Activated CD8-positive, alpha-beta memory T cell treated with anti-CD3 and anti-CD28 coated beads, Interleukin-2, amount 50 U/mL, for 1 hour (primary cell): ENCODE results near the gene RAD18.

Experiments
- DNase-seq: peaks from one replicate; pipeline ENCODE4 v3.0.0-alpha.2; 2020; ENCODE audit errors: extremely low read depth

The RAD18 gene

GRCh38 chr3:8964436-8965370, 1.4 kb upstream of the RAD18 start:
- DNase-seq, result no peak

GRCh38 chr3:8962226-8962861, 928 bp downstream of the RAD18 start:
- DNase-seq, result no peak

- no peak for DNase-seq
These were observed 3.6 kb downstream of the RAD18 start for GRCh38 chr3:8959668-8960067.

- no peak for DNase-seq
These were observed 8.1 kb downstream of the RAD18 start for GRCh38 chr3:8954938-8955763.

GRCh38 chr3:8953313-8953712, 10.0 kb downstream of the RAD18 start:
- DNase-seq, result no peak

GRCh38 chr3:8952130-8952529, 11.1 kb downstream of the RAD18 start:
- DNase-seq, result no peak

GRCh38 chr3:8945890-8946600, 17.2 kb downstream of the RAD18 start:
- no peak for DNase-seq

- DNase-seq, result no peak
These were observed 20.4 kb downstream of the RAD18 start for GRCh38 chr3:8942746-8943488.

GRCh38 chr3:8942115-8942514, 21.2 kb downstream of the RAD18 start:
- no peak for DNase-seq

- no peak for DNase-seq
These were observed 25.3 kb downstream of the RAD18 start for GRCh38 chr3:8938021-8938420.

GRCh38 chr3:8937064-8938020, 25.9 kb downstream of the RAD18 start:
- no peak for DNase-seq

GRCh38 chr3:8932507-8932906, 30.8 kb downstream of the RAD18 start:
- no peak for DNase-seq

- no peak for DNase-seq
These were observed 31.9 kb downstream of the RAD18 start for GRCh38 chr3:8931342-8931741.

- DNase-seq, result no peak
These were observed 33.4 kb downstream of the RAD18 start for GRCh38 chr3:8929860-8930259.

- DNase-seq, result no peak
These were observed 48.8 kb downstream of the RAD18 start for GRCh38 chr3:8914491-8914890.

GRCh38 chr3:8911781-8912180, 51.5 kb downstream of the RAD18 start:
- no peak for DNase-seq

GRCh38 chr3:8909160-8909559, 54.1 kb downstream of the RAD18 start:
- no peak for DNase-seq

- DNase-seq, result no peak
These were observed 60.1 kb downstream of the RAD18 start for GRCh38 chr3:8903191-8903590.

GRCh38 chr3:8900869-8901268, 62.4 kb downstream of the RAD18 start:
- DNase-seq, result no peak
